HepG2 (cell line): ENCODE results near the gene CELSR2. TPM values are rescaled to one million over a fixed set of nuclear protein-coding genes. Genes with fewer than 3 reads are reported as not detected.

Experiments used
- CHD4 ChIP-seq: fragments of 200-600 bp; sonication (generic); IDR thresholded peaks from 2 replicates; pipeline ENCODE4 v1.7.0; 2017; ENCODE audit warnings: mild to moderate bottlenecking, low read length, borderline replicate concordance
- HOXA3 ChIP-seq: sonication (generic); formaldehyde crosslinking; IDR thresholded peaks from 2 replicates; pipeline ENCODE4 v1.5.0; 2020; ENCODE audit warnings: missing genetic modification reagents
- JUND ChIP-seq: sonication (generic); formaldehyde crosslinking; IDR thresholded peaks from 2 replicates; pipeline ENCODE4 v1.8.0; 2022; ENCODE audit warnings: mild to moderate bottlenecking, missing genetic modification reagents
- MED1 ChIP-seq: sonication (generic); formaldehyde crosslinking; IDR thresholded peaks from 2 replicates; pipeline ENCODE4 v1.4.0; 2020; ENCODE audit warnings: missing genetic modification reagents
- MZF1 ChIP-seq: sonication (generic); formaldehyde crosslinking; IDR thresholded peaks from 2 replicates; pipeline ENCODE4 v1.8.1; 2023; ENCODE audit warnings: mild to moderate bottlenecking, missing genetic modification reagents, borderline replicate concordance
- ZFYVE20 ChIP-seq: sonication (generic); formaldehyde crosslinking; IDR thresholded peaks from 2 replicates; pipeline ENCODE4 v1.8.0; 2023; ENCODE audit warnings: low read depth, mild to moderate bottlenecking, moderate library complexity, missing genetic modification reagents, borderline replicate concordance
- ZNF350 ChIP-seq: sonication (generic); formaldehyde crosslinking; IDR thresholded peaks from 2 replicates; pipeline ENCODE4 v1.4.0; 2020; ENCODE audit warnings: mild to moderate bottlenecking, low read depth, missing genetic modification reagents, borderline replicate concordance
- ZNF441 ChIP-seq: sonication (generic); formaldehyde crosslinking; IDR thresholded peaks from 2 replicates; pipeline ENCODE4 v1.7.0; 2021; ENCODE audit warnings: missing genetic modification reagents, borderline replicate concordance
- ZNF782 ChIP-seq: sonication (generic); formaldehyde crosslinking; IDR thresholded peaks from 2 replicates; pipeline ENCODE4 v1.4.0; 2020; ENCODE audit warnings: missing genetic modification reagents, mild to moderate bottlenecking, borderline replicate concordance
- polyA plus RNA-seq, 8 experiments: library from polyadenylated mRNA; depleted of rRNA in 3 of 8; stranded (reverse) in 7 of 8; unstranded in 1 of 8; fragments of >200 nt; fragmentation: Illumina TruSeq in 4 of 8; extraction: Trizol in 4 of 8; gene quantifications; 2 replicates each; pipeline versions ENCODE4 v1.2.1 to v1.2.3, GENCODE V29; 2011 to 2016; ENCODE audit warnings: low read depth in 4 of 8, missing spikeins in 1 of 8, mixed read lengths in 1 of 8; ENCODE audit not compliant: insufficient read depth in 1 of 8
- total RNA-seq, 5 experiments: library from RNA; depleted of rRNA; stranded (reverse); fragments of >200 nt; fragmentation: Illumina TruSeq; extraction: Trizol; gene quantifications; 2 replicates each; pipeline ENCODE4 v1.2.3, GENCODE V29; 2016; ENCODE audit warnings: low read depth in 1 of 5
- TF ChIP-seq, protein P1 (sequence below): sonication (generic); formaldehyde crosslinking; IDR thresholded peaks from 2 replicates; pipeline ENCODE4 v1.4.0; 2020; ENCODE audit warnings: missing genetic modification reagents
- TF ChIP-seq, protein P2 (sequence below): sonication (generic); formaldehyde crosslinking; conservative IDR thresholded peaks from 2 replicates; pipeline ENCODE4 v1.4.0; 2020; ENCODE audit warnings: missing genetic modification reagents
- TF ChIP-seq, protein P3 (sequence below): sonication (generic); formaldehyde crosslinking; IDR thresholded peaks from 2 replicates; pipeline ENCODE4 v1.4.0; 2020; ENCODE audit warnings: missing genetic modification reagents
- TF ChIP-seq, protein P4 (sequence below): sonication (generic); formaldehyde crosslinking; IDR thresholded peaks from 2 replicates; pipeline ENCODE4 v1.5.0; 2020; ENCODE audit warnings: mild to moderate bottlenecking, missing genetic modification reagents, borderline replicate concordance

Gene CELSR2
- total and polyA plus RNA-seq, 2 of the 13 experiments (the other 11 are each of a cell fraction or from before 2014, with no cell fraction given), result 4.0 to 6.6 TPM

DNA sequence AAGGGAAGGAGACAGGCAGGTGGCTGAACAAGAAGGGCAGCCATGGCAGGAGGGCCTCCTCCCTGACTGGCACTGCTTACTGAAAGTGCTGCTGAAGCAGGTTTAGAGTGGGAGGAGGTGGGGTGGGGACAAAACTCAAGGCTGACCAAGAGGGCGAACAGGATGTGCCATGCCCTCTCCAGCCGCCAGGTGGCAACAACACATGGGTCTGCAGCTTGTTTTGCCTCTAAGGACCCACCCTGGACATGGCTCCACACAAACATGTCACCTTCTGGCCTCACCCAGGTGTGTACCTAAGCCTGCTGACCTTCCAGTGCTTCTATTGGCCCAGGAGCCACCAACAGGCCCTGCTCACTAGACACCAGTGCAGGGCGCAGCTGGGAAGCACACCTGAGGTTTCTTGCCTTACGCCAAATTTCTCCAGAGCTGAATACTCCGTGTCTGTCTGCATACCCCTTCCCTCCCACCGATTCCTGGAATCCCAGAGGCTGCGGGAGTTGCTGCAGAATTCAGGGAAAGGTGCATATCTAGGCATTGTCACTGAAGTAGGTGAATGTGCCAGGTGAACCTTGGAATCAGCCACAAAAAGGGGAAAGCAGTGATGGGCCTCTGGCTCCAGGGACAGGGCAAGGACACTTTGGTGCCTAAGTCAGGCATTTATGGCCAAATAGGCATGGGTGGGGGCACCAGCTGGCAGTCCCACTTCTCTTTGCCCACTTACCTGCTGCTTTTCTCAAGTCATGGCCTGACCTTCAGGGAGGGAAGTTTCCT lies 28.3 kb downstream of the CELSR2 start (continued):
- TF ChIP-seq, protein P1, sequence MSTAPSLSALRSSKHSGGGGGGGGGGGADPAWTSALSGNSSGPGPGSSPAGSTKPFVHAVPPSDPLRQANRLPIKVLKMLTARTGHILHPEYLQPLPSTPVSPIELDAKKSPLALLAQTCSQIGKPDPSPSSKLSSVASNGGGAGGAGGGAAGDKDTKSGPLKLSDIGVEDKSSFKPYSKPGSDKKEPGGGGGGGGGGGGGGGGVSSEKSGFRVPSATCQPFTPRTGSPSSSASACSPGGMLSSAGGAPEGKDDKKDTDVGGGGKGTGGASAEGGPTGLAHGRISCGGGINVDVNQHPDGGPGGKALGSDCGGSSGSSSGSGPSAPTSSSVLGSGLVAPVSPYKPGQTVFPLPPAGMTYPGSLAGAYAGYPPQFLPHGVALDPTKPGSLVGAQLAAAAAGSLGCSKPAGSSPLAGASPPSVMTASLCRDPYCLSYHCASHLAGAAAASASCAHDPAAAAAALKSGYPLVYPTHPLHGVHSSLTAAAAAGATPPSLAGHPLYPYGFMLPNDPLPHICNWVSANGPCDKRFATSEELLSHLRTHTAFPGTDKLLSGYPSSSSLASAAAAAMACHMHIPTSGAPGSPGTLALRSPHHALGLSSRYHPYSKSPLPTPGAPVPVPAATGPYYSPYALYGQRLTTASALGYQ (CRISPR knock-in tag), result no peak
- TF ChIP-seq ZNF782 (no peak), ZFYVE20 (CRISPR knock-in tag) (no peak), ZNF441 (CRISPR knock-in tag) (peak; percentile 60; the same call in 1 of the 2 replicates), HOXA3 (peak; percentile 77; the same call in 1 of the 2 replicates), JUND (CRISPR knock-in tag) (no peak), CHD4 (no peak), ZNF350 (CRISPR knock-in tag) (peak; percentile 44; the same call in 1 of the 2 replicates), MZF1 (CRISPR knock-in tag) (no peak), MED1 (CRISPR knock-in tag) (peak; percentile 75)
- TF ChIP-seq, protein P2, sequence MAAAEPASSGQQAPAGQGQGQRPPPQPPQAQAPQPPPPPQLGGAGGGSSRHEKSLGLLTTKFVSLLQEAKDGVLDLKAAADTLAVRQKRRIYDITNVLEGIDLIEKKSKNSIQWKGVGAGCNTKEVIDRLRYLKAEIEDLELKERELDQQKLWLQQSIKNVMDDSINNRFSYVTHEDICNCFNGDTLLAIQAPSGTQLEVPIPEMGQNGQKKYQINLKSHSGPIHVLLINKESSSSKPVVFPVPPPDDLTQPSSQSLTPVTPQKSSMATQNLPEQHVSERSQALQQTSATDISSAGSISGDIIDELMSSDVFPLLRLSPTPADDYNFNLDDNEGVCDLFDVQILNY (CRISPR knock-in tag), result no peak
- TF ChIP-seq, protein P3, sequence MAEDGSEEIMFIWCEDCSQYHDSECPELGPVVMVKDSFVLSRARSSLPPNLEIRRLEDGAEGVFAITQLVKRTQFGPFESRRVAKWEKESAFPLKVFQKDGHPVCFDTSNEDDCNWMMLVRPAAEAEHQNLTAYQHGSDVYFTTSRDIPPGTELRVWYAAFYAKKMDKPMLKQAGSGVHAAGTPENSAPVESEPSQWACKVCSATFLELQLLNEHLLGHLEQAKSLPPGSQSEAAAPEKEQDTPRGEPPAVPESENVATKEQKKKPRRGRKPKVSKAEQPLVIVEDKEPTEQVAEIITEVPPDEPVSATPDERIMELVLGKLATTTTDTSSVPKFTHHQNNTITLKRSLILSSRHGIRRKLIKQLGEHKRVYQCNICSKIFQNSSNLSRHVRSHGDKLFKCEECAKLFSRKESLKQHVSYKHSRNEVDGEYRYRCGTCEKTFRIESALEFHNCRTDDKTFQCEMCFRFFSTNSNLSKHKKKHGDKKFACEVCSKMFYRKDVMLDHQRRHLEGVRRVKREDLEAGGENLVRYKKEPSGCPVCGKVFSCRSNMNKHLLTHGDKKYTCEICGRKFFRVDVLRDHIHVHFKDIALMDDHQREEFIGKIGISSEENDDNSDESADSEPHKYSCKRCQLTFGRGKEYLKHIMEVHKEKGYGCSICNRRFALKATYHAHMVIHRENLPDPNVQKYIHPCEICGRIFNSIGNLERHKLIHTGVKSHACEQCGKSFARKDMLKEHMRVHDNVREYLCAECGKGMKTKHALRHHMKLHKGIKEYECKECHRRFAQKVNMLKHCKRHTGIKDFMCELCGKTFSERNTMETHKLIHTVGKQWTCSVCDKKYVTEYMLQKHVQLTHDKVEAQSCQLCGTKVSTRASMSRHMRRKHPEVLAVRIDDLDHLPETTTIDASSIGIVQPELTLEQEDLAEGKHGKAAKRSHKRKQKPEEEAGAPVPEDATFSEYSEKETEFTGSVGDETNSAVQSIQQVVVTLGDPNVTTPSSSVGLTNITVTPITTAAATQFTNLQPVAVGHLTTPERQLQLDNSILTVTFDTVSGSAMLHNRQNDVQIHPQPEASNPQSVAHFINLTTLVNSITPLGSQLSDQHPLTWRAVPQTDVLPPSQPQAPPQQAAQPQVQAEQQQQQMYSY (CRISPR knock-in tag), result no peak
- TF ChIP-seq, protein P4, sequence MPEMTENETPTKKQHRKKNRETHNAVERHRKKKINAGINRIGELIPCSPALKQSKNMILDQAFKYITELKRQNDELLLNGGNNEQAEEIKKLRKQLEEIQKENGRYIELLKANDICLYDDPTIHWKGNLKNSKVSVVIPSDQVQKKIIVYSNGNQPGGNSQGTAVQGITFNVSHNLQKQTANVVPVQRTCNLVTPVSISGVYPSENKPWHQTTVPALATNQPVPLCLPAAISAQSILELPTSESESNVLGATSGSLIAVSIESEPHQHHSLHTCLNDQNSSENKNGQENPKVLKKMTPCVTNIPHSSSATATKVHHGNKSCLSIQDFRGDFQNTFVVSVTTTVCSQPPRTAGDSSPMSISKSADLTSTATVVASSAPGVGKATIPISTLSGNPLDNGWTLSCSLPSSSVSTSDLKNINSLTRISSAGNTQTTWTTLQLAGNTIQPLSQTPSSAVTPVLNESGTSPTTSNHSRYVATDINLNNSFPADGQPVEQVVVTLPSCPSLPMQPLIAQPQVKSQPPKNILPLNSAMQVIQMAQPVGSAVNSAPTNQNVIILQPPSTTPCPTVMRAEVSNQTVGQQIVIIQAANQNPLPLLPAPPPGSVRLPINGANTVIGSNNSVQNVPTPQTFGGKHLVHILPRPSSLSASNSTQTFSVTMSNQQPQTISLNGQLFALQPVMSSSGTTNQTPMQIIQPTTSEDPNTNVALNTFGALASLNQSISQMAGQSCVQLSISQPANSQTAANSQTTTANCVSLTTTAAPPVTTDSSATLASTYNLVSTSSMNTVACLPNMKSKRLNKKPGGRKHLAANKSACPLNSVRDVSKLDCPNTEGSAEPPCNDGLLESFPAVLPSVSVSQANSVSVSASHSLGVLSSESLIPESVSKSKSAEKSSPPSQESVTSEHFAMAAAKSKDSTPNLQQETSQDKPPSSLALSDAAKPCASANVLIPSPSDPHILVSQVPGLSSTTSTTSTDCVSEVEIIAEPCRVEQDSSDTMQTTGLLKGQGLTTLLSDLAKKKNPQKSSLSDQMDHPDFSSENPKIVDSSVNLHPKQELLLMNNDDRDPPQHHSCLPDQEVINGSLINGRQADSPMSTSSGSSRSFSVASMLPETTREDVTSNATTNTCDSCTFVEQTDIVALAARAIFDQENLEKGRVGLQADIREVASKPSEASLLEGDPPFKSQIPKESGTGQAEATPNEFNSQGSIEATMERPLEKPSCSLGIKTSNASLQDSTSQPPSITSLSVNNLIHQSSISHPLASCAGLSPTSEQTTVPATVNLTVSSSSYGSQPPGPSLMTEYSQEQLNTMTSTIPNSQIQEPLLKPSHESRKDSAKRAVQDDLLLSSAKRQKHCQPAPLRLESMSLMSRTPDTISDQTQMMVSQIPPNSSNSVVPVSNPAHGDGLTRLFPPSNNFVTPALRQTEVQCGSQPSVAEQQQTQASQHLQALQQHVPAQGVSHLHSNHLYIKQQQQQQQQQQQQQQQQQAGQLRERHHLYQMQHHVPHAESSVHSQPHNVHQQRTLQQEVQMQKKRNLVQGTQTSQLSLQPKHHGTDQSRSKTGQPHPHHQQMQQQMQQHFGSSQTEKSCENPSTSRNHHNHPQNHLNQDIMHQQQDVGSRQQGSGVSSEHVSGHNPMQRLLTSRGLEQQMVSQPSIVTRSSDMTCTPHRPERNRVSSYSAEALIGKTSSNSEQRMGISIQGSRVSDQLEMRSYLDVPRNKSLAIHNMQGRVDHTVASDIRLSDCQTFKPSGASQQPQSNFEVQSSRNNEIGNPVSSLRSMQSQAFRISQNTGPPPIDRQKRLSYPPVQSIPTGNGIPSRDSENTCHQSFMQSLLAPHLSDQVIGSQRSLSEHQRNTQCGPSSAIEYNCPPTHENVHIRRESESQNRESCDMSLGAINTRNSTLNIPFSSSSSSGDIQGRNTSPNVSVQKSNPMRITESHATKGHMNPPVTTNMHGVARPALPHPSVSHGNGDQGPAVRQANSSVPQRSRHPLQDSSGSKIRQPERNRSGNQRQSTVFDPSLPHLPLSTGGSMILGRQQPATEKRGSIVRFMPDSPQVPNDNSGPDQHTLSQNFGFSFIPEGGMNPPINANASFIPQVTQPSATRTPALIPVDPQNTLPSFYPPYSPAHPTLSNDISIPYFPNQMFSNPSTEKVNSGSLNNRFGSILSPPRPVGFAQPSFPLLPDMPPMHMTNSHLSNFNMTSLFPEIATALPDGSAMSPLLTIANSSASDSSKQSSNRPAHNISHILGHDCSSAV (CRISPR knock-in tag), result no peak
